ENCODE data around the gene REXO1. TPM values are rescaled to one million over a fixed set of nuclear protein-coding genes. Genes with fewer than 3 reads are reported as not detected.
"Not testable (repeated sequence)": the region's sequence is repeated elsewhere in the genome, so short reads cannot be mapped to it uniquely, and the experiment has no call there.

REXO1 gene
- total and polyA plus RNA-seq, 2 experiments from 2014 or later = 19.2 to 39.7 TPM

DNA sequence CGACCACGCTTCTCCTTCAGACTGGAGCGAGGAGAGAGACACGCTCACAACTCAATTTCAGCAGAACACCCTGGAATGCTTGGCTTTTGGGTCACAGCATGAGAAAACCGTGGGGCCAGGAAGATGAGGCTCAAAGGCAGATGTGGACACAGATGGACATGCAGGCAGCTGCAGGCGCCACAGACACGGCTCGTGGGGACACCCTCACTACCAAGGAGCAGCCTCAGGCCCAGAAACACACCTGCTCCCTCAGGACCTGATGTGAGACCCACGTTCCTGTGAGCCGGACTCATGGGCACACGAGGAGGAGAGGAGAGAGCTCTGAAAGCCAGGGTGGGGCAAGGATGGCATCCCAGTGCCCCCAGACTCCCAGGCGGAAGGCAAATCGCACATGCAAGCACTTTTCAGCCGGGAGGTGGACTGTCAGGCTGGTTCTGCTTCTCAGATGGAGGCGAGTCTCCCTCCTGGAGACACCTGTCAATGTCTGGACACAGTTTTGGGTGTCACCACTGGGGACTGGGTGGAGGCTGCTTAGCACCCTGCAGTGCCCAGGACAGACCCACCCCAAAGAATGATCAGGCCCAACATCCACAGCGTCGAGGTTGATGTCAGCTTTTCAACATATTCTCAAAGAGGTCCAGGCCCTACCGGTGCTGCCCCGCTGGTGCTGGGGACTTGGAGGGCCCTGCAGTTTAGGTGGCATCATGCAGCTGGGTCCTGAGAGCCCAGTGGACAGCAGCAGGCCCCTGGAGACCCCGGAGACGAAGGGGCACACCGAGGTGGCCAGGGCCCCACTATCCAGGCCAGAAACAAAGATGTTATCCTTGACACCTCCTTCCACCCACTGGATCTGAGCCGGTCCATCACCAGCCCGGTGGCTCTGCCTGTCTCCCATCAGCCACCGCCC lies 34.8 kb upstream of the REXO1 start:
- Histone ChIP-seq H3K36me3 (no peaks in the 10 kb centered on the region), H3K9me3 (ENCODE audit: low read depth) (no peaks in the 10 kb centered on the region), H3K27ac (peak overlapping the region; percentile 17), H3K4me1 (ENCODE audit: low read depth) (peaks cover 28% of the 10 kb centered on the region), H3K27me3 (no peaks in the 10 kb centered on the region), H3K4me3 (no peak overlapping the region)
- TF ChIP-seq, protein P1, sequence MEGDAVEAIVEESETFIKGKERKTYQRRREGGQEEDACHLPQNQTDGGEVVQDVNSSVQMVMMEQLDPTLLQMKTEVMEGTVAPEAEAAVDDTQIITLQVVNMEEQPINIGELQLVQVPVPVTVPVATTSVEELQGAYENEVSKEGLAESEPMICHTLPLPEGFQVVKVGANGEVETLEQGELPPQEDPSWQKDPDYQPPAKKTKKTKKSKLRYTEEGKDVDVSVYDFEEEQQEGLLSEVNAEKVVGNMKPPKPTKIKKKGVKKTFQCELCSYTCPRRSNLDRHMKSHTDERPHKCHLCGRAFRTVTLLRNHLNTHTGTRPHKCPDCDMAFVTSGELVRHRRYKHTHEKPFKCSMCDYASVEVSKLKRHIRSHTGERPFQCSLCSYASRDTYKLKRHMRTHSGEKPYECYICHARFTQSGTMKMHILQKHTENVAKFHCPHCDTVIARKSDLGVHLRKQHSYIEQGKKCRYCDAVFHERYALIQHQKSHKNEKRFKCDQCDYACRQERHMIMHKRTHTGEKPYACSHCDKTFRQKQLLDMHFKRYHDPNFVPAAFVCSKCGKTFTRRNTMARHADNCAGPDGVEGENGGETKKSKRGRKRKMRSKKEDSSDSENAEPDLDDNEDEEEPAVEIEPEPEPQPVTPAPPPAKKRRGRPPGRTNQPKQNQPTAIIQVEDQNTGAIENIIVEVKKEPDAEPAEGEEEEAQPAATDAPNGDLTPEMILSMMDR (IDR thresholded peaks at IDR 0.05; ENCODE audit: low read depth, low read length) = no peak
- DNase-seq (ENCODE audit: low read depth in 1 of 2, low spot score in 1 of 2) = no peak

DNA sequence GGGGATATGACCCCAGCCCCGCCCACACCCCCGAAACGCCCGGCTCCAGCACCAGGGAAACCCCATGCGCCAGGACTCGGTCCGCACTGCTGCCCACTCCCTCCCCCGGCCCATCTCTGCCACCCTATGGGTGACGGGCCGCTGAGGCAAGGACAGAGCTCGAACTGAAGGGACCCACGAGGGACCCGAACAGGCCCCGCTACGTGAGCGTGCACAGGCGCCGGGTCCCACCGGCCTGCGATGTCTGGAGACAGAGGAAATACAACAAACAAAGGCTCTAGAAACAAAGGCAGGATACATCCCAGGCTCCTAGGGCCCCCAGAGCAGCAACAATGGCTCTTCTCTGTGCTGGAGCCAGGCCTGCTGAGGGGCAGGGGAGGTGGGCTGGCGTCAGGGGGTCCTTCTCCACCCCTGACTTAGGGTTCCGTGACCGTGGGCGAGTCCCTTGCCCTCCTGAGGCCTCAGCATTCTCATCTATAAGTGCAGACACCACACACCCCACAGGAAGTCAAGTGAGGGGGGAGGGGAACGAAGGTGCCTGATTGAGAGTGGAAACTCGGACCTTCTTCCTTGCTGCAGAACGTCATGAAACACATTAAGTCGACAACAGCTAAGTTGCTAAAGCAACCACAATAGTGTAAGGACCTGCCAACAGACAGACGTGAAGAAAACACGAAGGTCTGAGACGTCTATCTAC lies 34.0 kb upstream of the REXO1 start:
- peak in 1 of 2 donors; percentile 43 for DNase-seq (ENCODE audit: low read depth in 1 of 2, low spot score in 1 of 2)
- Histone ChIP-seq H3K27me3 (no peaks in the 10 kb centered on the region), H3K27ac (peak overlapping the region; percentile 17), H3K36me3 (no peaks in the 10 kb centered on the region), H3K4me1 (ENCODE audit: low read depth) (peaks cover 24% of the 10 kb centered on the region), H3K9me3 (ENCODE audit: low read depth) (no peaks in the 10 kb centered on the region), H3K4me3 (no peak overlapping the region)
- TF ChIP-seq, protein P1 (IDR thresholded peaks at IDR 0.05; ENCODE audit: low read depth, low read length) = no peak

DNA sequence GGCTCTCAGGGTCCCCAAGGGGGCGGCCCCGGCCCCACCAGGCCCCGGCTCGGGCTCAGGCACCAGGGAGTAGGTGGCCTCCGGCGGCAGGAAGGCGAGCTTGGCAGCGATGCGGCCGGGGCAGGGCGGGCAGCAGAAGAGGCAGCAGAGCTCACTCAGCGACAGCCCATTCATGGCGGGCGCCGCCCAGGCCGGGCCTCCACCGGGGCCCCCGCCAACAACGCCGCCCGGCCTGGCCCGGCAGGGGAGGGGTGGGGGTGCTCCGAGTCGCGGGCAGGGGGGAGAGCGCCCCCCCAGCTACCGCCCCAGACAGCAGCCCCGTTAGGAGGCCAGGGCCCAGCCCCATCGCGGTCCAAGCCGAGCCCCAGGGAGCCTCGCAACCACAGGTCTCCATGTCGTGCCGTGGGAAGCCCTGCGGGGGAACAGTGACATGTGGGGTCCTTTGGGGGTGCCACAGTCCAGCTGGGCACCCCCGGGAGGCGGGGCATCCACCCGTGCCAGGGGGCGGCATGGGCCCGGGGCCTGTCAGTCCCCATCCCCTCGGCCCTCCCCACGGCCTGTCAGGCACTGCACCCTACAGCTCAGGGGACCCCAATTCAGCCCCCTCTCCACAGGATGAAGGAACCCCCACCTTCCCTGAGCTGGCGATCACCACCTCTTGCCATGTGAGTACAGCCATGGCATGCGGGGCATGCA lies 33.3 kb upstream of the REXO1 start:
- H3K4me3 ChIP-seq; H3K9me3 ChIP-seq (ENCODE audit: low read depth); H3K27ac ChIP-seq; H3K36me3 ChIP-seq; DNase-seq (ENCODE audit: low read depth in 1 of 2, low spot score in 1 of 2); H3K27me3 ChIP-seq: not testable (repeated sequence)
- H3K4me1 ChIP-seq (ENCODE audit: low read depth) = peaks cover 21% of the 10 kb centered on the region

DNA sequence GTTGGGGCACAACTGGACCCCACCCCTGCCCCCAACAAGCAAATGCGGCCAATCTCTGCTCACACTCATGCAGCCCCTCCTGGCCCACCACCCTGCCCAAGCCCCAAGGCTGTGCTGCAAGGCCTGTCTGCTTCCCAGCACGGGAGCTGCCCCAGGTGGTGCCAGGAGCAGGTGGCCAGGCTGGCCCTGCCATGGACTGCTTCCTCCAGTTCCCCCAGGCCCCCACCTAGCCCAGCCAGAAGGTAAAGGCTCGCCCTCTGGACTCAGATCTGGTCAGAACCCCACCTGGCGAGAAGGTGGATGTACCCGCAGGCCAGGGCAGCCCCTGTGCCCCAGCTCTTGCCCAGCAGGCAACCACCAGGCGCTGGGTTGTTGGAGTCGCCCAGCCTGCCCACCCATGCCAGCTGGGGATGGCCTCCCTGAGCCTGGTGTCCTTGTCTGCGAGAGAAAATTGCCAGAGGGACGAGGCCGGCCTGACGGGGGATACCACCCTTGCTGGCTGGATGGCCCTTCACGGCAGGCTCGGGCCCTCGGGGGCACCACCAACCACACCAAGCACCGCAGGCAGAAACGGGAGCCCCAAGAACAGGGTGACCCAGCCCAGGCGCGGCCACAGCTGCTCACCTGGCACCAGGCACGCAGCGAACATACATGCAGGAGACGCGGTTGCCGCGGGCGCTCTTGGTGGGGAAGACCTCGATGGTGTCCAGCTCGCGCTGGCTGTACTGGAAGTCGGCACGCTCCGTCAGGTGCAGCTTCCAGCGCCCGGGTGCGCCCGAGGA lies 32.5 kb upstream of the REXO1 start:
- H3K36me3 ChIP-seq = no peaks in the 10 kb centered on the region
- no peaks in the 10 kb centered on the region for H3K27me3 ChIP-seq
- H3K4me1 ChIP-seq (ENCODE audit: low read depth) = peaks cover 25% of the 10 kb centered on the region
- no peaks in the 10 kb centered on the region for H3K9me3 ChIP-seq (ENCODE audit: low read depth)
- DNase-seq (ENCODE audit: low read depth in 1 of 2, low spot score in 1 of 2) = no peak
- no peak overlapping the region for H3K27ac ChIP-seq
- H3K4me3 ChIP-seq = no peak overlapping the region
- TF ChIP-seq, protein P1 (IDR thresholded peaks at IDR 0.05; ENCODE audit: low read depth, low read length) = no peak

DNA sequence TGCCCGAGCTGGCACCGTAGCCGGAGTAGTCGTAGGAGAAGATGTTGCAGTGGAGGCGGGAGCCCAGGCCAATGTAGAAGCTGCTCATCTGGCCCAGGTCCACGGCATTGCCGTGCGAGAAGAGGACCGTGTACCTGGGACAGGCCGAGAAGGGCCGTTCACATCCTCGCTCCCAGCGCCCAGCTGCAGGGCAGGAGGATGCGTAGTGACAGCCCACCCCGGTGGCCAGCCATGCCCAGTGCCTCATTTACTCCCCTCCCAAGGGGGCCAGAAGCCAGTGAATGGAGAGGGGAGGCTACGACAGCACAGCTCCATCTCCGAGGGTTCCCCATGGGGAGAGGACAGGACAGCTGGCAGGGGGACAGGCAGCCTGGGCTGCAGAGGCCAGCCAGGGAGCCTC lies 31.7 kb upstream of the REXO1 start:
- H3K4me3 ChIP-seq; H3K27ac ChIP-seq; H3K27me3 ChIP-seq; H3K9me3 ChIP-seq (ENCODE audit: low read depth); DNase-seq (ENCODE audit: low read depth in 1 of 2, low spot score in 1 of 2); H3K36me3 ChIP-seq: not testable (repeated sequence)
- peaks cover 25% of the 10 kb centered on the region for H3K4me1 ChIP-seq (ENCODE audit: low read depth)

DNA sequence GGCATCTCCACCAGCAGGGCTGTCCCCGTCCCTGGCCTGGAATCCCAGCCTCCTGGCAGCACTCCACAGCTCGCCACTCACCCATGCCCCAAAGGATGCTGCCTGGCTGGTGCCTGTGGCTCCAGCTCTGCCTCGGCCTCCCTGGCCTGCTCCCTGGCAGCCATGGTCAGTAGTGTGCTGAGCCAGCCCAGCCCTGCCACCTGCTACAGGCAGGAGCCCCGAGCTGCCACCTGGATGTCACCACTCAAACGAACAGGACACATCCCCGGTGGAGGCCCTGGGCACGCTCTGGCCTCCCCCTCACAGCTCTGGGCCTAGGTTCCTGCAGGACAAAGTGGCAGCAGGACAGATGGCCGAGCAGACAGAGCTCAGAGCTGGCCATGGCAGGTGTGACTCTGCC lies 30.3 kb upstream of the REXO1 start:
- H3K27me3 ChIP-seq, H3K36me3 ChIP-seq: not testable (repeated sequence)
- peaks cover 30% of the 10 kb centered on the region for H3K4me1 ChIP-seq (ENCODE audit: low read depth)

DNA sequence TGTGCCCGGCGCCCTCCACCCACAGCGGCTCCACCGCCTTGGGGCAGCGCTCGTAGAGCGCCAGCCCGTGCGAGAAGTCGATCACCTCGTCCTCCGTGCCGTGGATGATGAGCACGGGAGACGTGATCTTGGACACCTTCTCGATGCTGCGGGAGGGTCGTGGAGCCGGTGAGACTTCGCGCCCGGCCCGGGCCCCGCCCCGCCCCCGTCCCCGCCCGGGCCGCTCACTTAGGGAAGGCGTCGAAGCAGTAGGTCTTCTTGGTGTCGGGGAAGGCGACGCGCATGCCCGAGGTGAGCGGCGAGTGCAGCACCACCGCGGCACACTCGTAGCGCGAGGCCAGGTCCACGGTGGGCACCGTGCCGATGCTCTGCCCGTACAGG lies 29.0 kb upstream of the REXO1 start:
- H3K4me3 ChIP-seq; H3K9me3 ChIP-seq (ENCODE audit: low read depth); H3K36me3 ChIP-seq; H3K27ac ChIP-seq; DNase-seq (ENCODE audit: low read depth in 1 of 2, low spot score in 1 of 2); H3K27me3 ChIP-seq: not testable (repeated sequence)
- H3K4me1 ChIP-seq (ENCODE audit: low read depth) = peaks cover 22% of the 10 kb centered on the region

More for the DNA sequence above, 30.3 kb upstream of the REXO1 start:
- H3K9me3 ChIP-seq (ENCODE audit: low read depth); H3K4me3 ChIP-seq; DNase-seq (ENCODE audit: low read depth in 1 of 2, low spot score in 1 of 2); H3K27ac ChIP-seq: not testable (repeated sequence)

Measured in cardiac muscle cell (in vitro differentiated cells and primary cell).